UCSD-AML1 (cell line): ENCODE measurements around the gene PROZ.
"Not testable (repeated sequence)": the region's sequence is repeated elsewhere in the genome, so short reads cannot be mapped to it uniquely, and the experiment has no call there.

Source experiments
- DNase-seq: peaks from one replicate; lab custom pipeline; 2025; ENCODE audit not compliant: unreplicated experiment; lab: John Stamatoyannopoulos, UW

The PROZ gene

GRCh38 chr13:113153810-113154748, 4.4 kb upstream of the PROZ start:
- DNase-seq, result peak; percentile 70

GRCh38 chr13:113155201-113155600, 3.2 kb upstream of the PROZ start:
- DNase-seq, result no peak

GRCh38 chr13:113155982-113156655, 2.3 kb upstream of the PROZ start:
- no peak for DNase-seq

- DNase-seq, result no peak
Observed at GRCh38 chr13:113157206-113157928, 1.1 kb upstream of the PROZ start.

- no peak for DNase-seq
Observed at GRCh38 chr13:113158946-113159345, 498 bp downstream of the PROZ start.

GRCh38 chr13:113159701-113160100, 1.3 kb downstream of the PROZ start:
- no peak for DNase-seq

GRCh38 chr13:113160983-113161382, 2.5 kb downstream of the PROZ start:
- no peak for DNase-seq

- no peak for DNase-seq
Observed at GRCh38 chr13:113161433-113161832, 3.0 kb downstream of the PROZ start.

GRCh38 chr13:113161975-113162374, 3.5 kb downstream of the PROZ start:
- DNase-seq, result not testable (repeated sequence)

- DNase-seq, result no peak
Observed at GRCh38 chr13:113162783-113163685, 4.6 kb downstream of the PROZ start.

- DNase-seq, result peak; percentile 66
Observed at GRCh38 chr13:113164492-113164891, 6.0 kb downstream of the PROZ start.

- no peak for DNase-seq
Observed at GRCh38 chr13:113166266-113166665, 7.8 kb downstream of the PROZ start.

GRCh38 chr13:113166681-113167080, 8.2 kb downstream of the PROZ start:
- DNase-seq, result no peak

GRCh38 chr13:113167155-113167554, 8.7 kb downstream of the PROZ start:
- DNase-seq, result no peak

GRCh38 chr13:113167575-113167974, 9.1 kb downstream of the PROZ start:
- no peak for DNase-seq

GRCh38 chr13:113168211-113168610, 9.8 kb downstream of the PROZ start:
- no peak for DNase-seq

GRCh38 chr13:113169277-113170272, 11.1 kb downstream of the PROZ start:
- no peak for DNase-seq

- DNase-seq, result no peak
Observed at GRCh38 chr13:113170511-113170910, 12.1 kb downstream of the PROZ start.
